H1 (cell line): ENCODE results near the gene SLC25A48. TPM values are rescaled to one million over a fixed set of nuclear protein-coding genes. Genes with fewer than 3 reads are reported as not detected.

Experiments used
- CTCF ChIA-PET: fragments of 300-600 bp; sonication (Branson Sonifier 250); formaldehyde crosslinking; loops from one replicate; lab custom pipeline; 2021; ENCODE audit not compliant: partially characterized antibody; lab: Charles Lee
- POLR2A ChIA-PET: fragments of 300-600 bp; sonication (Branson Sonifier 250); formaldehyde crosslinking; loops from one replicate; lab custom pipeline; 2021; ENCODE audit warnings: inconsistent platforms; ENCODE audit not compliant: partially characterized antibody; lab: Charles Lee
- DNase-seq, 2 experiments: peaks; one replicate each; pipeline versions ENCODE4 v3.0.0 to v3.0.0-alpha.2; 2010 to 2022; ENCODE audit warnings: low spot score in 2 of 2, low read depth in 1 of 2, mixed read lengths in 1 of 2
- FAIRE-seq: peaks from 2 replicates; lab custom pipeline; 2011; peaks lifted over from hg19 to GRCh38; lab: Jason Lieb, UNC
- H2AFZ ChIP-seq: 2 replicates; pipeline ENCODE4 v1.8.1; 2012; ENCODE audit warnings: low read length, inconsistent platforms
- H2AK5ac ChIP-seq: 2 replicates; pipeline ENCODE4 v1.6.1; 2013; ENCODE audit warnings: low read depth, low read length
- H2BK120ac ChIP-seq: replicated peaks from 2 replicates; pipeline ENCODE3; 2013; ENCODE audit warnings: low read depth, low read length, inconsistent platforms
- H2BK12ac ChIP-seq: 2 replicates; pipeline ENCODE4 v1.6.1; 2013; ENCODE audit warnings: low read depth, low read length
- H2BK15ac ChIP-seq: 2 replicates; pipeline ENCODE4 v1.6.1; 2013; ENCODE audit warnings: low read length
- H2BK20ac ChIP-seq: 2 replicates; pipeline ENCODE4 v1.6.1; 2013; ENCODE audit warnings: low read length
- H2BK5ac ChIP-seq: 2 replicates; pipeline ENCODE4 v1.6.1; 2013; ENCODE audit warnings: low read depth, low read length
- H3K14ac ChIP-seq: 2 replicates; pipeline ENCODE4 v1.6.1; 2013; ENCODE audit warnings: inconsistent platforms; ENCODE audit not compliant: insufficient read length
- H3K18ac ChIP-seq: 2 replicates; pipeline ENCODE4 v1.6.1; 2013; ENCODE audit warnings: low read length; ENCODE audit errors: extremely low read depth
- H3K23ac ChIP-seq: 2 replicates; pipeline ENCODE4 v1.6.1; 2013; ENCODE audit warnings: inconsistent platforms; ENCODE audit not compliant: insufficient read length
- H3K23me2 ChIP-seq: 2 replicates; pipeline ENCODE4 v1.6.1; 2013; ENCODE audit warnings: low read depth, low read length
- H3K27ac ChIP-seq: 2 replicates; pipeline ENCODE4 v1.6.1; 2011; ENCODE audit warnings: low read depth, low read length, inconsistent platforms
- H3K27me3 ChIP-seq, 4 experiments: replicated peaks in 1 of 4; 1 replicate in 1 of 4; 2 replicates in 3 of 4; pipeline versions ENCODE4 v1.6.1 to v1.8.1; 2011 to 2013; ENCODE audit warnings: low read length in 3 of 4, mild to moderate bottlenecking in 3 of 4, inconsistent platforms in 2 of 4, mixed read lengths in 2 of 4, moderate library complexity in 1 of 4; ENCODE audit not compliant: control insufficient read depth in 3 of 4, insufficient read depth in 3 of 4; ENCODE audit errors: extremely low read depth in 1 of 4
- H3K36me3 ChIP-seq, 4 experiments: 2 replicates each; pipeline versions ENCODE4 v1.6.1 to v1.8.1; 2011 to 2013; ENCODE audit warnings: mild to moderate bottlenecking in 4 of 4, low read length in 3 of 4, moderate library complexity in 2 of 4, control low read depth in 1 of 4, inconsistent platforms in 1 of 4; ENCODE audit not compliant: insufficient read depth in 4 of 4, control insufficient read depth in 2 of 4
- H3K4ac ChIP-seq: replicated peaks from 2 replicates; pipeline ENCODE3; 2013; ENCODE audit warnings: low read length, low read depth, mixed read lengths, inconsistent platforms; ENCODE audit not compliant: insufficient read length
- H3K4me1 ChIP-seq, 4 experiments: replicated peaks in 1 of 4; 1 replicate in 1 of 4; 2 replicates in 3 of 4; pipeline versions ENCODE4 v1.6.1 to v1.8.1; 2011 to 2013; ENCODE audit warnings: low read length in 3 of 4, inconsistent platforms in 2 of 4, mixed read lengths in 1 of 4; ENCODE audit not compliant: insufficient read depth in 4 of 4, control insufficient read depth in 3 of 4
- H3K4me2 ChIP-seq, 2 experiments: 2 replicates each; pipeline versions ENCODE4 v1.6.1 to v1.8.1; 2011 to 2013; ENCODE audit warnings: low read depth in 2 of 2, low read length in 2 of 2, control low read depth in 1 of 2, inconsistent platforms in 1 of 2, mild to moderate bottlenecking in 1 of 2; ENCODE audit not compliant: insufficient read depth in 1 of 2
- H3K4me3 ChIP-seq, 4 experiments: fragments of 200-600, 300-600 bp in 1 of 4; sonication (generic), shearing (Covaris generic), sonication (Bioruptor Twin) in 1 of 4; 2 replicates each; pipeline versions ENCODE4 v1.5.1 to v1.8.1; 2011 to 2016; ENCODE audit warnings: low read length in 4 of 4, low read depth in 3 of 4, control low read depth in 2 of 4, inconsistent platforms in 2 of 4, mild to moderate bottlenecking in 2 of 4, mixed read lengths in 1 of 4, moderate library complexity in 1 of 4; ENCODE audit not compliant: insufficient read depth in 2 of 4; ENCODE audit errors: extremely low read depth in 1 of 4
- H3K56ac ChIP-seq: replicated peaks from 2 replicates; pipeline ENCODE3; 2013; ENCODE audit warnings: low read depth, mild to moderate bottlenecking, mixed read lengths, low read length, inconsistent platforms; ENCODE audit not compliant: insufficient read length
- H3K79me1 ChIP-seq: 2 replicates; pipeline ENCODE4 v1.6.1; 2013; ENCODE audit warnings: low read depth, low read length, control low read depth
- H3K79me2 ChIP-seq, 2 experiments: 2 replicates each; pipeline versions ENCODE4 v1.6.1 to v1.8.1; 2012 to 2013; ENCODE audit warnings: low read length in 2 of 2, mild to moderate bottlenecking in 2 of 2, inconsistent platforms in 1 of 2; ENCODE audit not compliant: insufficient read depth in 2 of 2, control insufficient read depth in 1 of 2
- H3K9ac ChIP-seq, 4 experiments: replicated peaks in 1 of 4; 1 replicate in 1 of 4; 2 replicates in 3 of 4; pipeline versions ENCODE4 v1.6.1 to v1.8.1; 2011 to 2013; ENCODE audit warnings: low read depth in 3 of 4, low read length in 3 of 4, control low read depth in 2 of 4, mild to moderate bottlenecking in 2 of 4, moderate library complexity in 2 of 4, inconsistent platforms in 1 of 4; ENCODE audit errors: extremely low read depth in 1 of 4
- H3K9me3 ChIP-seq, 2 experiments: 2 replicates each; pipeline versions ENCODE4 v1.6.1 to v1.8.1; 2012 to 2013; ENCODE audit warnings: mild to moderate bottlenecking in 2 of 2, moderate library complexity in 2 of 2, control low read depth in 1 of 2, inconsistent platforms in 1 of 2, low read depth in 1 of 2, low read length in 1 of 2, mixed read lengths in 1 of 2; ENCODE audit not compliant: insufficient read depth in 2 of 2
- H4K20me1 ChIP-seq, 2 experiments: replicated peaks in 1 of 2; 2 replicates each; pipeline versions ENCODE3 to v1.8.1; 2011 to 2013; ENCODE audit warnings: inconsistent platforms in 2 of 2, low read length in 2 of 2, mild to moderate bottlenecking in 1 of 2; ENCODE audit not compliant: insufficient read depth in 2 of 2, control insufficient read depth in 1 of 2
- H4K5ac ChIP-seq: 2 replicates; pipeline ENCODE4 v1.6.1; 2013; ENCODE audit warnings: low read length, low read depth, mixed read lengths, inconsistent platforms; ENCODE audit not compliant: insufficient read length
- H4K8ac ChIP-seq: 2 replicates; pipeline ENCODE4 v1.8.0; 2013; ENCODE audit warnings: mild to moderate bottlenecking, moderate library complexity, low read length, inconsistent platforms; ENCODE audit not compliant: insufficient read depth; ENCODE audit errors: extremely low read depth
- H4K91ac ChIP-seq: replicated peaks from 2 replicates; pipeline ENCODE3; 2013; ENCODE audit warnings: low read length, mixed read lengths, inconsistent platforms; ENCODE audit not compliant: insufficient read length
- CBX8 ChIP-seq: fragments of 300-800, 300-1000 bp; sonication (generic); IDR thresholded peaks from 2 replicates; pipeline ENCODE4 v1.7.1; 2016; ENCODE audit warnings: low read depth, low read length, borderline replicate concordance
- HDAC6 ChIP-seq: IDR thresholded peaks from one replicate; pipeline ENCODE4 v1.7.1; 2012; ENCODE audit warnings: low read depth, mild to moderate bottlenecking, inconsistent platforms, low read length, moderate library complexity
- KDM4A ChIP-seq: IDR thresholded peaks from one replicate; pipeline ENCODE4 v1.7.1; 2012; ENCODE audit warnings: low read depth, mild to moderate bottlenecking, moderate library complexity, low read length, inconsistent platforms; ENCODE audit not compliant: severe bottlenecking
- TCF12 ChIP-seq: IDR thresholded peaks from 2 replicates; pipeline ENCODE4 v1.6.1; 2011; ENCODE audit warnings: low read depth, mild to moderate bottlenecking, low read length
- WGBS, 2 experiments: shearing (Covaris generic) in 1 of 2; methylation state at CpG; one replicate each; pipeline versions ENCODE4 v1.1.6 to v1.1.7; 2013 to 2015; ENCODE audit warnings: low lambda C conversion rate in 2 of 2, mixed read lengths in 2 of 2, inconsistent platforms in 1 of 2, low coverage in 1 of 2, missing lambda C conversion rate in 1 of 2; ENCODE audit not compliant: insufficient replicate concordance in 2 of 2, insufficient coverage in 1 of 2, insufficient read length in 1 of 2; ENCODE audit errors: extremely low coverage in 1 of 2, missing lambda C conversion rate in 1 of 2; 5-methylcytosine and 5-hydroxymethylcytosine counted together
- polyA plus RNA-seq, 7 experiments: library from polyadenylated mRNA; depleted of rRNA in 3 of 7; stranded (reverse) in 5 of 7; unstranded in 2 of 7; fragments of >200 nt in 5 of 7; fragments of 200-250 nt in 2 of 7; gene quantifications; 1 replicate in 5 of 7; 2 replicates in 1 of 7; 4 replicates in 1 of 7; pipeline versions ENCODE4 v1.2.1 to v1.2.3, GENCODE V29; 2011 to 2013; ENCODE audit warnings: missing spikeins in 2 of 7, mixed read lengths in 2 of 7
- total RNA-seq: library from RNA; stranded (reverse); fragmentation: NEBNext Ultra II Directional; extraction: Animal tissue kit (Norgen Biotek cat#: 25700); gene quantifications from 2 replicates; pipeline ENCODE4 v1.2.1, GENCODE V29; 2021

Gene SLC25A48
- total and polyA plus RNA-seq, 2 of the 8 experiments (the other 6 are each of a cell fraction or from before 2014, with no cell fraction given), result 1.3 to 1.8 TPM

- H3K9ac ChIP-seq, result no peak overlapping the region
- H3K4ac ChIP-seq, result no peak overlapping the region
- no peak overlapping the region for H4K5ac ChIP-seq
- no peak for FAIRE-seq
- no peaks in the 10 kb centered on the region for H3K79me2 ChIP-seq
- H3K27me3 ChIP-seq, result no peaks in the 10 kb centered on the region
- H4K91ac ChIP-seq, result no peak overlapping the region
- H3K4me3 ChIP-seq, result no peak overlapping the region
- H3K4me2 ChIP-seq, result no peak overlapping the region
- H3K36me3 ChIP-seq, result no peaks in the 10 kb centered on the region
- CTCF ChIA-PET, result interaction anchor here (0.8 to 1.2 kb wide), 9 partner anchors 9 to 341 kb away, joined by 3 to 5 read pairs (median 4); no protein-coding TSS in a partner anchor
- H3K4me1 ChIP-seq, result no peaks in the 10 kb centered on the region
- no peak overlapping the region for H3K23ac ChIP-seq
- no peak overlapping the region for H2BK120ac ChIP-seq
- no peak overlapping the region for H2BK12ac ChIP-seq
- WGBS, 2 experiments, result 90% methylated on average over 2 of the region's 2 CpGs; no CpG with 5 or more reads in 1 of the 2 experiments
- H3K27ac ChIP-seq, result no peak overlapping the region
- H3K14ac ChIP-seq, result no peak overlapping the region
- no peak overlapping the region for H2BK20ac ChIP-seq
- no peak overlapping the region for H2BK15ac ChIP-seq
- no peaks in the 10 kb centered on the region for H3K79me1 ChIP-seq
- no peak overlapping the region for H3K56ac ChIP-seq
- no peak overlapping the region for H4K8ac ChIP-seq
- H3K23me2 ChIP-seq, result no peaks in the 10 kb centered on the region; the same call in 1 of the 2 replicates
- H2AFZ ChIP-seq, result no peak overlapping the region
- H3K9me3 ChIP-seq, result no peaks in the 10 kb centered on the region
- no peak for DNase-seq
- H2AK5ac ChIP-seq, result no peak overlapping the region
- POLR2A ChIA-PET, result no interaction called here
- TF ChIP-seq TCF12 (no peak), KDM4A (no peak), HDAC6 (no peak), CBX8 (no peak)
- TF ChIP-seq, all 59 proteins: peak for 0
- Histone ChIP-seq H2BK5ac (no peak overlapping the region), H4K20me1 (no peaks in the 10 kb centered on the region), H3K18ac (no peak overlapping the region)
Observed at GRCh38 chr5:135894789-135895188, 60.3 kb downstream of the SLC25A48 start.
